HEK293 (cell line): ENCODE data around the gene CAV1.

Source experiments
- CTCF ChIA-PET: fragments of 350-600 bp; formaldehyde crosslinking; extraction: SDS; loops from one replicate; lab custom pipeline; 2021; ENCODE audit warnings: antibody characterized with exemption; lab: Yijun Ruan, JAX
- POLR2A ChIA-PET: fragments of 300-600 bp; formaldehyde crosslinking; extraction: SDS; loops from one replicate; lab custom pipeline; 2020; ENCODE audit warnings: antibody characterized with exemption, inconsistent platforms; lab: Yijun Ruan, JAX
- H3K27ac ChIP-seq: fragments of 200-500 bp; sonication (Bioruptor generic); 2 replicates; pipeline ENCODE4 v1.5.1; 2014; ENCODE audit warnings: low read depth, low read length, control low read depth, inconsistent platforms; ENCODE audit errors: extremely low read depth
- H3K36me3 ChIP-seq, 2 experiments: fragments of 200-500 bp in 1 of 2; sonication (Bioruptor generic) in 1 of 2; 1 replicate in 1 of 2; 2 replicates in 1 of 2; pipeline ENCODE4 v1.5.1; 2014 to 2017; ENCODE audit warnings: inconsistent platforms in 2 of 2, low read length in 2 of 2; ENCODE audit not compliant: control insufficient read depth in 2 of 2, insufficient read depth in 1 of 2
- H3K4me1 ChIP-seq: fragments of 200-500 bp; sonication (Bioruptor generic); 2 replicates; pipeline ENCODE4 v1.5.1; 2014; ENCODE audit warnings: mild to moderate bottlenecking, low read length, inconsistent platforms; ENCODE audit not compliant: control insufficient read depth, insufficient read depth
- H3K4me3 ChIP-seq: 2 replicates; pipeline ENCODE4 v1.5.1; 2011; ENCODE audit warnings: low read depth, mild to moderate bottlenecking, control low read depth, low read length, moderate library complexity
- H3K9me3 ChIP-seq: fragments of 200-500 bp; sonication (Bioruptor generic); 2 replicates; pipeline ENCODE4 v1.5.1; 2014; ENCODE audit warnings: low read depth, low read length, inconsistent platforms; ENCODE audit not compliant: control insufficient read depth, insufficient read depth
- BCL6B ChIP-seq: fragments of 450-650 bp; formaldehyde crosslinking; IDR thresholded peaks from 2 replicates; pipeline ENCODE4 v1.5.1; 2017; ENCODE audit warnings: missing biosample characterization, missing genetic modification characterization
- CTCF ChIP-seq: fragments of 450-650 bp; formaldehyde crosslinking; IDR thresholded peaks from 2 replicates; pipeline ENCODE4 v1.5.1; 2016; ENCODE audit warnings: missing biosample characterization, missing genetic modification characterization
- GFI1B ChIP-seq: fragments of 450-650 bp; formaldehyde crosslinking; IDR thresholded peaks from 2 replicates; pipeline ENCODE4 v1.5.1; 2016; ENCODE audit warnings: missing biosample characterization, missing genetic modification characterization
- KLF16 ChIP-seq: fragments of 450-650 bp; formaldehyde crosslinking; IDR thresholded peaks from 2 replicates; pipeline ENCODE4 v1.5.1; 2017; ENCODE audit warnings: missing biosample characterization, missing genetic modification characterization
- PRDM1 ChIP-seq: fragments of 450-650 bp; formaldehyde crosslinking; IDR thresholded peaks from 2 replicates; pipeline ENCODE4; 2016; ENCODE audit warnings: missing biosample characterization, missing genetic modification characterization
- PRDM6 ChIP-seq: fragments of 450-650 bp; formaldehyde crosslinking; IDR thresholded peaks from 2 replicates; pipeline ENCODE4 v1.5.1; 2017; ENCODE audit warnings: missing biosample characterization, missing genetic modification characterization
- SCRT2 ChIP-seq: fragments of 450-650 bp; formaldehyde crosslinking; IDR thresholded peaks from 2 replicates; pipeline ENCODE4 v1.5.1; 2016; ENCODE audit warnings: missing biosample characterization, missing genetic modification characterization
- ZBTB11 ChIP-seq: fragments of 450-650 bp; formaldehyde crosslinking; conservative IDR thresholded peaks from 2 replicates; pipeline ENCODE4 v1.5.1; 2016; ENCODE audit warnings: low read depth, missing biosample characterization, missing genetic modification characterization
- ZBTB6 ChIP-seq: fragments of 450-650 bp; formaldehyde crosslinking; IDR thresholded peaks from 2 replicates; pipeline ENCODE4 v1.5.1; 2017; ENCODE audit warnings: missing biosample characterization, missing genetic modification characterization
- ZIC2 ChIP-seq: fragments of 450-650 bp; formaldehyde crosslinking; IDR thresholded peaks from 2 replicates; pipeline ENCODE4 v1.5.1; 2016; ENCODE audit warnings: missing biosample characterization, missing genetic modification characterization
- ZNF133 ChIP-seq: fragments of 450-650 bp; formaldehyde crosslinking; IDR thresholded peaks from 2 replicates; pipeline ENCODE4 v1.5.1; 2016; ENCODE audit warnings: missing biosample characterization, missing genetic modification characterization
- ZNF184 ChIP-seq: fragments of 450-650 bp; IDR thresholded peaks from 2 replicates; pipeline ENCODE4 v1.5.1; 2018; ENCODE audit warnings: missing biosample characterization, mild to moderate bottlenecking, missing genetic modification characterization
- ZNF362 ChIP-seq: fragments of 450-650 bp; formaldehyde crosslinking; IDR thresholded peaks from 2 replicates; pipeline ENCODE4 v1.5.1; 2016; ENCODE audit warnings: missing biosample characterization, missing genetic modification characterization
- ZNF37A ChIP-seq: fragments of 450-650 bp; IDR thresholded peaks from 2 replicates; pipeline ENCODE4 v1.5.1; 2018; ENCODE audit warnings: missing biosample characterization, missing genetic modification characterization
- ZNF544 ChIP-seq: fragments of 450-650 bp; formaldehyde crosslinking; IDR thresholded peaks from 2 replicates; pipeline ENCODE4 v1.5.0; 2017; ENCODE audit warnings: missing biosample characterization, missing genetic modification characterization

CAV1 gene

GRCh38 chr7:116570306-116570705, 45.5 kb downstream of the CAV1 start (continued):
- no peak for TF ChIP-seq ZBTB11 (tag by site-specific recombination)

- TF ChIP-seq ZBTB6 (tag by site-specific recombination) (no peak), ZIC2 (tag by site-specific recombination) (no peak), PRDM6 (tag by site-specific recombination) (peak; percentile 43; the same call in 1 of the 2 replicates), CTCF (tag by site-specific recombination) (no peak), PRDM1 (peak; percentile 84), GFI1B (tag by site-specific recombination) (no peak), ZNF362 (tag by site-specific recombination) (peak; percentile 77), KLF16 (tag by site-specific recombination) (no peak), ZNF133 (tag by site-specific recombination) (no peak), ZNF184 (tag by site-specific recombination) (peak; percentile 93), SCRT2 (peak; percentile 30; the same call in 1 of the 2 replicates), ZNF544 (tag by site-specific recombination) (no peak), BCL6B (no peak), ZNF37A (tag by site-specific recombination) (no peak)
- no peak overlapping the region for H3K4me3 ChIP-seq
- ChIA-PET POLR2A (interaction anchor here (0.7 kb wide), 1 partner anchor 45 kb away, joined by 3 read pairs; no protein-coding TSS in a partner anchor), CTCF (interaction anchor here (0.6 to 1.9 kb wide), 2 partner anchors 20 to 1522 kb away, joined by 3 to 4 read pairs; no protein-coding TSS in a partner anchor)
- no peaks in the 10 kb centered on the region for H3K9me3 ChIP-seq
- H3K27ac ChIP-seq, result no peak overlapping the region
- H3K4me1 ChIP-seq, result no peaks in the 10 kb centered on the region
- no peaks in the 10 kb centered on the region for H3K36me3 ChIP-seq
Measured at GRCh38 chr7:116571037-116571436, 46.2 kb downstream of the CAV1 start.
